Activated CD8-positive, alpha-beta memory T cell treated with anti-CD3 and anti-CD28 coated beads for 24 hours (primary cell): Measurements from ENCODE around the gene CNOT3.
A peak's percentile ranks its signal among the peaks of the same experiment; 100 is the strongest.

Experiments used
- DNase-seq: peaks from one replicate; pipeline ENCODE4 v3.0.0-alpha.2; 2020

Gene CNOT3

GRCh38 chr19:54123682-54124081 lies 13.9 kb upstream of the CNOT3 start:
- DNase-seq, result no peak

DNA sequence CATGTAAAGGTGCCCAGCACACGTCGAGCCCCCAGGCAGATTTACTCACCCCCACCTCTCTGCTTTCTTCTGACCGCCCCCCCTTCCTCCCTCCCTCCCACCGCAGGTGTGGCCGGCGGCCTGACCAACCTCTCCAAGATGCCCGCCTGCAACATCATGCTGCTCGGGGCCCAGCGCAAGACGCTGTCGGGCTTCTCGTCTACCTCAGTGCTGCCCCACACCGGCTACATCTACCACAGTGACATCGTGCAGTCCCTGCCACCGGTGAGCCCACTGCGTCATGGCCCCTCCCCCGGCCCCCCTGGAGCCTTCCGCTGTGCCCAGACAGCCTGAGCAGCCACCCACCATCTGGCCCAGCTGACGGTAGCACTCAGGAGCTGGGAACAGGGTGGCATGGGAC lies 13.2 kb upstream of the CNOT3 start:
- no peak for DNase-seq

DNA sequence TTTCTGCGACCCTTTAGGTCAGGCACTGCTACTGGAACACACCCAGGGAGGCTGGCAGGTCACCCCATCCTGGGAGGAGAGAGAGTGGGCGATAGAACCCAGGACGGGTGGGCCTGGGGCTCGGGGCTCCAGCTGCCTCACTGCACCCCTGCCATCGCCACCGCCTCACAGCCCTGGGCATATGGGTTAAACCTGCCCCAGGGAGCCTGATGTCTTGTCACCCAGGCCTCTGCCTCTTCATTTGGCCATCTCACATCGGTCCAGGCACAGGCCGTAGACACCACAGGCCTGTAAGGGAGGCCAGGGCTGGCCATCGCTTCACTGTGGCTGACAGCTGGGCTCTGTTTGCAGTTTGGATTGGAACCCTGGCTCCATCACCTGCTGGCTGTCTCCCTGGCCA lies 11.8 kb upstream of the CNOT3 start:
- no peak for DNase-seq

- DNase-seq, result no peak
Measured at GRCh38 chr19:54127688-54128440, 9.7 kb upstream of the CNOT3 start.

DNA sequence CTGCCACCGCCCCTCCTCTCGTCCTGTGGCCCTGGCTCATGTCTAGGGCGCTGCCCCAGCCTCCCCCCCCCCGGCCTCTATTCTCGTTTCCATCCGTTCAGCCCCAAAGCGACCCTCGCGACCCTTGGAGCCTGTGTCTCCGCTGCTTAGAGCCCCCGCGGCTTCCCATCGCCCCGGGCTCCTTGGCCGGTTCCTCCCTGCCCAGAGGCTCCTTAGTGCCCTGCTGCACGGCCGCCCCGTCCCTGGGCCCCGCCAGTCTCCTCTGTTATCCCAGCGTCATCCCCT lies 9.2 kb upstream of the CNOT3 start:
- no peak for DNase-seq

GRCh38 chr19:54128796-54129616 lies 8.6 kb upstream of the CNOT3 start:
- DNase-seq, result no peak

- DNase-seq, result no peak
Measured at GRCh38 chr19:54129617-54129996, 8.0 kb upstream of the CNOT3 start.

DNA sequence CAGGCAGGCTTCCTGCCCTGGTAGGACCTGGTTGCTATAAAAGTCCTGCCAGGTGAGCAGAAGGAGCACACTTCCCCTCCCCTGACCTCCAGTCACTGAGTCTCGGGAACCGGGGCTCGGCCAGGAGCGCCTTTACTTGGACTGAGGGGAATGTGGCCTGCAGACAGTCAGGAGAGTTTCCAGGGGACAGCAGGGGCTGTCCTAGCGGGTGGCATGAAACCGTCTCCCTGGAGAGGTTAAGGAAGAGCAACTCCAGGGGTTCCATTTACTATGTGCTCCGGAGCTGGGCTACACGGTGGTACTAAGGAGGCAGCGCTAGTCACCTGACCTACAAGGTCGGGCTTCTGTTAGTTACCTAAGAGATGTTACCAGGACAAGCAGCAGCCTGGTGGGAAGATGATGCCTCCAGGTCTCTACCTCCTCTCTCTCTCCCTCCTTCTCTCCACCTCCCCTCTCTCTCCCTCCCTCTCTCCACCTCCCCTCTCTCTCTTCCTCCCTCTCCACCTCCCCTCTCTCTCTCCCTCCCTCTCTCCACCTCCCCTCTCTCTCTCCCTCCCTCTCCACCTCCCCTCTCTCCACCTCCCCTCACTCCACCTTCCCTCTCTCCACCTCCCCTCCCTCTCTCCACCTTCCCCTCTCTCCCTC lies 4.1 kb upstream of the CNOT3 start:
- DNase-seq, result no peak

DNA sequence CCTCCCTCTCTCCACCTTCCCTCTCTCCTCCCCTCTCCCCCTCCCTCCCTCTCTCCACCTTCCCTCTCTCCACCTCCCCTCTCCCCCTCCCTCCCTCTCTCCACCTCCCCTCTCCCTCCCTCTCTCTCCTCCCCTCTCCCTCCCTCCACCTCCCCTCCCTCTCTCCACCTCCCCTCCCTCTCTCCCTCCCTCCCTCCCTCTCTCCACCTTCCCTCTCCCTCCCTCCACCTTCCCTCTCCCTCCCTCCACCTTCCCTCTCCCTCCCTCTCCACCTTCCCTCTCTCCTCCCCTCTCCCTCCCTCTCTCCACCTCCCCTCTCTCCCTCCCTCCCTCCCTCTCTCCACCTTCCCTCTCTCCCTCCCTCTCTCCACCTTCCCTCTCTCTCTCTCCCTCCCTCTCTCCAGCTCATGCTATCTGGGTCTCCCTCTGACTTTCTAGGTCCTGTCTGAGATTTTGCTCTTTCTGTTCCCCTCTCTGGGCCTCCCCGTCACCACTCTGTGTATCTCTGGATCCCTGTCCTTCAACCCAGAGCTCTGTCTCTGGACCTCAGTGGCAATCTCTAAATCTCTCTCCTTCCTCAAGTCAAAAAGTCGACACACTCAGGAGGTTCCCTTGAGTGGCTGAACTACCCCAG lies 3.5 kb upstream of the CNOT3 start:
- DNase-seq, result no peak

GRCh38 chr19:54136086-54136863 lies 1.3 kb upstream of the CNOT3 start:
- no peak for DNase-seq

- DNase-seq, result peak; percentile 97
Measured at GRCh38 chr19:54136864-54137698, 481 bp upstream of the CNOT3 start.

DNA sequence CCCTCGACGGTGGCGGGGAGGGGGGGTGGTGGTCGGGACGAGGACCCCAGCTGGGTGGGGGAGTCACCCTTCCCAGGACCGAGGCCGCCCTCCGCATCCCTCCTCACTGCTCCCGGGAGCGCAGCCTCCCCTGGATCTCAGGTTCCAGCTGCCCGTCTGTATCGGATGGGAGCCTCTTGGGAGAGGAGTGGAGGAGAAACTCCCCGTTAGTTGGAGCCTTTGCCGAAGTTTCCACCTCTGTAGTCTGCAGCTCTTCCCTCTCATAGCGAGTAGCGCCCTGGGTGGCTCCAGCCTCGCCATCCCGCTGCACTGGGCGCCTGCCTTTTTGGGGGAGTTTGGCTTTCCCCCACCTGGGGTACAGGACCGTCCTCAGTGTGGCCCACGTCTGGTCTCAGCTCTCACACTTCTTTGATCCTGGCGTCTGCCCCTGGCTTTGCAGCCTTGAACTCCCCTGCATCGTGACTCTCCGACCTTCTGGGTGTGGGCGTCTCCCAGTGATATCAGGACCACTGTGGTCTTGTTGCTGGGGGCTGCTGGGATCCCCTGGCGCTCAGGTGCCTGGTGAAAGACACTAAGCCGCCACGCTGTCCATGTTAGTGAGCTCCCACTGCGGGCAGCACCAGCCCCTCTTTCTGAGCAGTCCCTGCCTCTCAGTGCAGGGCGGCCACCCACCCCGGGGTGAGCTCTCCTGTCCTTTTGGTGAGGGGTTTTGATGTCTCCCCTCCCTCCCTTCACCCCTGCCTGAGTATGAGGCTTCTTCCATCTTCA lies 1.1 kb downstream of the CNOT3 start:
- peak; percentile 72 for DNase-seq

DNA sequence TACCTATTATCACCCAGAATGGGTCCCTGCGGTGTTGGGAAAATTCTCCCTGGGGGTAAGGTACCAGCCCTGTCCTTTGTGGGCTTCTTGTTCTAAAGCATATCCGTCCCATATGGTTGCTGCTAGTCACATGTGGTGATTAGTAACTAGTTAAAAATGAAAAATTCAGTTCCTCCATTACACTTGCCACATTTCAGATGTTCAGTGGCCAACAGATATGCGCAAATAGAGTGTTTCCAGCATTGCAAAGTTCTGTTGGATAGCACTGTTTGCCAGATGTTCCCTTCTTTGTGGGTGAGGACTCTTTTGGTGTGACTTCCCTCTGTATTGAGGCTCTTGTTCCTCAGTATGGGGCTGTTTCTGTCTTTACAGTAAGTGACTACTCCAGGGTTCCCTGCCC lies 3.8 kb downstream of the CNOT3 start:
- DNase-seq, result no peak

GRCh38 chr19:54142166-54142780 lies 4.7 kb downstream of the CNOT3 start:
- no peak for DNase-seq

- no peak for DNase-seq
Measured at GRCh38 chr19:54145541-54146158, 8.1 kb downstream of the CNOT3 start.

- no peak for DNase-seq
Measured at GRCh38 chr19:54147676-54148075, 10.1 kb downstream of the CNOT3 start.

- no peak for DNase-seq
Measured at GRCh38 chr19:54148158-54148557, 10.6 kb downstream of the CNOT3 start.

- no peak for DNase-seq
Measured at GRCh38 chr19:54149021-54149812, 11.7 kb downstream of the CNOT3 start.

GRCh38 chr19:54151362-54152035 lies 13.9 kb downstream of the CNOT3 start:
- DNase-seq, result no peak
